ENCODE data around the gene ELOVL2.
A peak's percentile ranks its signal among the peaks of the same experiment; 100 is the strongest.

Gene ELOVL2

GRCh38 chr6:11040134-11040533, 4.0 kb downstream of the ELOVL2 start:
- Mint-ChIP-seq H3K4me1 (peaks cover 17% of the 10 kb centered on the region), H3K4me3 (no peak overlapping the region), H3K9me3 (no peaks in the 10 kb centered on the region), H3K27me3 (peaks cover 74% of the 10 kb centered on the region), H3K27ac (no peak overlapping the region)
- no peak for ATAC-seq
- no peak for DNase-seq

- ATAC-seq (no peak), DNase-seq (no peak)
- no peak overlapping the region for H3K4me3 Mint-ChIP-seq
- H3K4me1 Mint-ChIP-seq, result peaks cover 11% of the 10 kb centered on the region
- H3K27ac Mint-ChIP-seq, result no peak overlapping the region
- H3K9me3 Mint-ChIP-seq, result no peaks in the 10 kb centered on the region
- H3K27me3 Mint-ChIP-seq, result peaks cover 76% of the 10 kb centered on the region
These were observed 5.1 kb downstream of the ELOVL2 start for GRCh38 chr6:11039040-11039439.

- H3K27ac Mint-ChIP-seq, result no peak overlapping the region
- peaks cover 65% of the 10 kb centered on the region for H3K27me3 Mint-ChIP-seq
- no peaks in the 10 kb centered on the region for H3K9me3 Mint-ChIP-seq
- DNase-seq, result no peak
- H3K4me1 Mint-ChIP-seq, result no peaks in the 10 kb centered on the region
- no peak for ATAC-seq
- H3K4me3 Mint-ChIP-seq, result no peak overlapping the region
These were observed 7.1 kb downstream of the ELOVL2 start for GRCh38 chr6:11036977-11037430.

GRCh38 chr6:11036351-11036740, 7.8 kb downstream of the ELOVL2 start:
- H3K27me3 Mint-ChIP-seq, result peaks cover 67% of the 10 kb centered on the region
- no peaks in the 10 kb centered on the region for H3K4me1 Mint-ChIP-seq
- DNase-seq (no peak), ATAC-seq (no peak)
- H3K27ac Mint-ChIP-seq, result no peak overlapping the region
- no peaks in the 10 kb centered on the region for H3K9me3 Mint-ChIP-seq
- no peak overlapping the region for H3K4me3 Mint-ChIP-seq

- H3K4me1 Mint-ChIP-seq, result no peaks in the 10 kb centered on the region
- H3K27ac Mint-ChIP-seq, result no peak overlapping the region
- H3K4me3 Mint-ChIP-seq, result no peak overlapping the region
- peaks cover 67% of the 10 kb centered on the region for H3K27me3 Mint-ChIP-seq
- DNase-seq, result no peak
- no peak for ATAC-seq
- no peaks in the 10 kb centered on the region for H3K9me3 Mint-ChIP-seq
These were observed 8.3 kb downstream of the ELOVL2 start for GRCh38 chr6:11035616-11036350.

GRCh38 chr6:11033825-11034224, 10.3 kb downstream of the ELOVL2 start:
- Mint-ChIP-seq H3K27me3 (peaks cover 69% of the 10 kb centered on the region), H3K9me3 (no peaks in the 10 kb centered on the region), H3K4me1 (no peaks in the 10 kb centered on the region), H3K27ac (no peak overlapping the region), H3K4me3 (no peak overlapping the region)
- DNase-seq (no peak), ATAC-seq (no peak)

GRCh38 chr6:11030904-11031303, 13.2 kb downstream of the ELOVL2 start:
- Mint-ChIP-seq H3K9me3 (no peaks in the 10 kb centered on the region), H3K4me1 (no peaks in the 10 kb centered on the region), H3K27me3 (peaks cover 70% of the 10 kb centered on the region), H3K4me3 (no peak overlapping the region), H3K27ac (no peak overlapping the region)
- no peak for DNase-seq
- ATAC-seq, result no peak

- H3K4me1 Mint-ChIP-seq, result no peaks in the 10 kb centered on the region
- no peak overlapping the region for H3K4me3 Mint-ChIP-seq
- H3K9me3 Mint-ChIP-seq, result no peaks in the 10 kb centered on the region
- DNase-seq (no peak), ATAC-seq (no peak)
- no peak overlapping the region for H3K27ac Mint-ChIP-seq
- peaks cover 55% of the 10 kb centered on the region for H3K27me3 Mint-ChIP-seq
These were observed 15.1 kb downstream of the ELOVL2 start for GRCh38 chr6:11028959-11029358.

- H3K4me1 Mint-ChIP-seq, result no peaks in the 10 kb centered on the region
- ATAC-seq, result no peak
- H3K4me3 Mint-ChIP-seq, result no peak overlapping the region
- no peak overlapping the region for H3K27ac Mint-ChIP-seq
- peaks cover 50% of the 10 kb centered on the region for H3K27me3 Mint-ChIP-seq
- DNase-seq, result no peak
- no peaks in the 10 kb centered on the region for H3K9me3 Mint-ChIP-seq
These were observed 16.5 kb downstream of the ELOVL2 start for GRCh38 chr6:11027565-11028110.

- Mint-ChIP-seq H3K4me3 (no peak overlapping the region), H3K9me3 (no peaks in the 10 kb centered on the region), H3K27me3 (peaks cover 53% of the 10 kb centered on the region), H3K4me1 (no peaks in the 10 kb centered on the region), H3K27ac (no peak overlapping the region)
- ATAC-seq (no peak), DNase-seq (no peak)
These were observed 18.0 kb downstream of the ELOVL2 start for GRCh38 chr6:11025921-11026635.

GRCh38 chr6:11025130-11025529, 19.0 kb downstream of the ELOVL2 start:
- Mint-ChIP-seq H3K27ac (no peak overlapping the region), H3K9me3 (no peaks in the 10 kb centered on the region), H3K4me1 (no peaks in the 10 kb centered on the region), H3K27me3 (peaks cover 56% of the 10 kb centered on the region), H3K4me3 (no peak overlapping the region)
- ATAC-seq (no peak), DNase-seq (no peak)

GRCh38 chr6:11023032-11023431, 21.1 kb downstream of the ELOVL2 start:
- DNase-seq, result no peak
- Mint-ChIP-seq H3K9me3 (no peaks in the 10 kb centered on the region), H3K4me1 (no peaks in the 10 kb centered on the region), H3K27ac (no peak overlapping the region), H3K27me3 (peaks cover 42% of the 10 kb centered on the region), H3K4me3 (no peak overlapping the region)
- no peak for ATAC-seq

GRCh38 chr6:11021714-11022113, 22.4 kb downstream of the ELOVL2 start:
- Mint-ChIP-seq H3K27ac (peak overlapping the region in 1 of 2 donors; percentile 29), H3K4me1 (no peaks in the 10 kb centered on the region), H3K9me3 (no peaks in the 10 kb centered on the region), H3K4me3 (no peak overlapping the region), H3K27me3 (peaks cover 34% of the 10 kb centered on the region)
- DNase-seq, result no peak
- ATAC-seq, result peak; percentile 26

GRCh38 chr6:11021003-11021402, 23.1 kb downstream of the ELOVL2 start:
- DNase-seq (no peak), ATAC-seq (no peak)
- no peaks in the 10 kb centered on the region for H3K4me1 Mint-ChIP-seq
- H3K9me3 Mint-ChIP-seq, result no peaks in the 10 kb centered on the region
- peaks cover 35% of the 10 kb centered on the region for H3K27me3 Mint-ChIP-seq
- no peak overlapping the region for H3K4me3 Mint-ChIP-seq
- H3K27ac Mint-ChIP-seq, result no peak overlapping the region

- H3K4me3 Mint-ChIP-seq, result no peak overlapping the region
- no peak overlapping the region for H3K27ac Mint-ChIP-seq
- ATAC-seq, result no peak
- no peaks in the 10 kb centered on the region for H3K4me1 Mint-ChIP-seq
- peaks cover 49% of the 10 kb centered on the region for H3K27me3 Mint-ChIP-seq
- no peak for DNase-seq
- H3K9me3 Mint-ChIP-seq, result no peaks in the 10 kb centered on the region
These were observed 25.9 kb downstream of the ELOVL2 start for GRCh38 chr6:11018225-11018624.

GRCh38 chr6:11017090-11017489, 27.0 kb downstream of the ELOVL2 start:
- Mint-ChIP-seq H3K4me1 (no peaks in the 10 kb centered on the region), H3K27ac (no peak overlapping the region), H3K27me3 (peaks cover 50% of the 10 kb centered on the region), H3K9me3 (no peaks in the 10 kb centered on the region), H3K4me3 (no peak overlapping the region)
- DNase-seq, result no peak
- no peak for ATAC-seq

Measured in stimulated activated naive CD8-positive, alpha-beta T cell treated with anti-CD3 and anti-CD28 coated beads, Interleukin-15, amount 100 ng/mL, for 72 hours (primary cell).